ENCODE data around the gene HMGCL. TPM values are rescaled to one million over a fixed set of nuclear protein-coding genes. Genes with fewer than 3 reads are reported as not detected.
"Not testable (repeated sequence)": the region's sequence is repeated elsewhere in the genome, so short reads cannot be mapped to it uniquely, and the experiment has no call there.

Gene HMGCL
- total and polyA plus RNA-seq, 12 donors: 38.8 to 134 (median 84.1) TPM

GRCh38 chr1:23838401-23838866 is 13.2 kb upstream of the HMGCL start:
- WGBS, 4 donors: 0 to 1% (median 1%) methylated on average over 14 to 21 of the region's 21 CpGs
- H3K4me1 ChIP-seq (replicated peaks in 1 of 2): peaks cover 0 to 4% of the 10 kb centered on the region in 2 donors
- intact Hi-C loops (cut with DNase I): no loop called here
- no peaks in the 10 kb centered on the region for H3K27me3 ChIP-seq
- peak overlapping the region in 2 of 4 donors; percentile 2 to 36 for H3K4me3 ChIP-seq
- TF ChIP-seq POLR2A (IDR thresholded peaks at IDR 0.05) (no peak), CTCF (IDR thresholded peaks at IDR 0.05) (no peak)
- H3K9me3 ChIP-seq (replicated peaks in 1 of 3): no peaks in the 10 kb centered on the region
- peak; percentile 44 to 67 (median 62) for DNase-seq
- no peaks in the 10 kb centered on the region for H3K36me3 ChIP-seq (replicated peaks in 1 of 2)
- H3K27ac ChIP-seq: no peak overlapping the region

GRCh38 chr1:23837908-23838307 is 12.7 kb upstream of the HMGCL start:
- WGBS, 4 donors: 10 to 21% (median 17%) methylated on average over 13 of the region's 13 CpGs
- no peak for TF ChIP-seq POLR2A (IDR thresholded peaks at IDR 0.05)
- TF ChIP-seq CTCF (IDR thresholded peaks at IDR 0.05): no peak
- intact Hi-C loops (cut with DNase I): no loop called here
- Histone ChIP-seq H3K4me3 (no peak overlapping the region), H3K27me3 (no peaks in the 10 kb centered on the region), H3K9me3 (replicated peaks in 1 of 3) (no peaks in the 10 kb centered on the region), H3K36me3 (replicated peaks in 1 of 2) (no peaks in the 10 kb centered on the region), H3K27ac (no peak overlapping the region), H3K4me1 (replicated peaks in 1 of 2) (peaks cover 0 to 4% of the 10 kb centered on the region in 2 donors)
- DNase-seq: peak in 1 of 7 donors; percentile 2

GRCh38 chr1:23836037-23836436 is 10.8 kb upstream of the HMGCL start:
- H3K27ac ChIP-seq: no peak overlapping the region
- no peaks in the 10 kb centered on the region for H3K9me3 ChIP-seq (replicated peaks in 1 of 3)
- no peaks in the 10 kb centered on the region for H3K36me3 ChIP-seq (replicated peaks in 1 of 2)
- H3K4me1 ChIP-seq (replicated peaks in 1 of 2): peaks cover 0 to 4% of the 10 kb centered on the region in 2 donors
- H3K27me3 ChIP-seq: no peaks in the 10 kb centered on the region
- DNase-seq: no peak
- 61 to 72% (median 68%) methylated on average over 3 of the region's 3 CpGs for WGBS, 4 donors
- intact Hi-C loops (cut with DNase I): no loop called here
- no peak overlapping the region for H3K4me3 ChIP-seq
- no peak for TF ChIP-seq CTCF (IDR thresholded peaks at IDR 0.05)
- no peak for TF ChIP-seq POLR2A (IDR thresholded peaks at IDR 0.05)

GRCh38 chr1:23834156-23834555 is 8.9 kb upstream of the HMGCL start:
- H3K9me3 ChIP-seq (replicated peaks in 1 of 3); H3K36me3 ChIP-seq (replicated peaks in 1 of 2); H3K27ac ChIP-seq; intact Hi-C loops (cut with DNase I); H3K4me3 ChIP-seq; H3K27me3 ChIP-seq; DNase-seq; H3K4me1 ChIP-seq (replicated peaks in 1 of 2): not testable (repeated sequence)
- 73 to 83% (median 77%) methylated on average over 6 of the region's 6 CpGs for WGBS, 4 donors

GRCh38 chr1:23827717-23828116 is 2.5 kb upstream of the HMGCL start:
- DNase-seq: no peak
- H3K4me1 ChIP-seq (replicated peaks in 1 of 2): peaks cover 0 to 10% of the 10 kb centered on the region in 2 donors
- no peak overlapping the region for H3K27ac ChIP-seq
- H3K27me3 ChIP-seq: no peaks in the 10 kb centered on the region
- no peak overlapping the region for H3K4me3 ChIP-seq
- no peaks in the 10 kb centered on the region for H3K36me3 ChIP-seq (replicated peaks in 1 of 2)
- H3K9me3 ChIP-seq (replicated peaks in 1 of 3): no peaks in the 10 kb centered on the region
- TF ChIP-seq CTCF (IDR thresholded peaks at IDR 0.05) (no peak), POLR2A (IDR thresholded peaks at IDR 0.05) (no peak)
- WGBS, 4 donors: 72 to 92% (median 85%) methylated on average over 1 of the region's 1 CpG
- intact Hi-C loops (cut with DNase I): no loop called here

GRCh38 chr1:23826590-23826989 is 1.4 kb upstream of the HMGCL start:
- 95 to 99% (median 97%) methylated on average over 13 of the region's 13 CpGs for WGBS, 4 donors
- H3K4me1 ChIP-seq (replicated peaks in 1 of 2); DNase-seq; H3K4me3 ChIP-seq; H3K27ac ChIP-seq; H3K36me3 ChIP-seq (replicated peaks in 1 of 2); H3K9me3 ChIP-seq (replicated peaks in 1 of 3); intact Hi-C loops (cut with DNase I); H3K27me3 ChIP-seq: not testable (repeated sequence)
